Nephron (organoid): ENCODE data around the gene UBAP2.

Experiments
- H3K27ac Mint-ChIP-seq, 3 experiments: 2 replicates each; pipeline ENCODE4 v1.8.0; 2020; ENCODE audit warnings: mixed read lengths in 3 of 3, mild to moderate bottlenecking in 2 of 3, moderate library complexity in 1 of 3
- H3K27me3 Mint-ChIP-seq: 2 replicates; pipeline ENCODE4 v1.8.0; 2021; ENCODE audit warnings: low read depth, mild to moderate bottlenecking, moderate library complexity, mixed read lengths
- H3K36me3 Mint-ChIP-seq: 2 replicates; pipeline ENCODE4 v1.8.0; 2020; ENCODE audit warnings: low read depth, mixed read lengths
- H3K4me1 Mint-ChIP-seq: 2 replicates; pipeline ENCODE4 v1.8.0; 2020; ENCODE audit warnings: mixed read lengths
- H3K4me3 Mint-ChIP-seq, 3 experiments: 2 replicates each; pipeline ENCODE4 v1.8.0; 2020; ENCODE audit warnings: mild to moderate bottlenecking in 3 of 3, mixed read lengths in 3 of 3, moderate library complexity in 2 of 3
- H3K9me3 Mint-ChIP-seq: 2 replicates; pipeline ENCODE4 v1.8.0; 2020; ENCODE audit warnings: mixed read lengths
- CTCF ChIP-seq, 3 experiments: fragments of 200-600 bp; sonication (generic); IDR thresholded peaks; one replicate each; pipeline ENCODE4 v1.5.0; 2021; ENCODE audit warnings: antibody characterized with exemption in 3 of 3; ENCODE audit not compliant: unreplicated experiment in 3 of 3

Gene UBAP2

GRCh38 chr9:33926746-33927485 lies 121.8 kb downstream of the UBAP2 start:
- no peaks in the 10 kb centered on the region for H3K4me1 Mint-ChIP-seq
- H3K4me3 Mint-ChIP-seq: no peak overlapping the region
- H3K9me3 Mint-ChIP-seq: no peaks in the 10 kb centered on the region
- H3K27ac Mint-ChIP-seq: no peak overlapping the region
- TF ChIP-seq CTCF (IDR thresholded peaks at IDR 0.05; ENCODE audit: unreplicated experiment in 3 of 3): no peak
- H3K27me3 Mint-ChIP-seq: no peaks in the 10 kb centered on the region
- H3K36me3 Mint-ChIP-seq: peaks cover 69% of the 10 kb centered on the region

- no peaks in the 10 kb centered on the region for H3K27me3 Mint-ChIP-seq
- H3K4me1 Mint-ChIP-seq: no peaks in the 10 kb centered on the region
- H3K9me3 Mint-ChIP-seq: no peaks in the 10 kb centered on the region
- H3K27ac Mint-ChIP-seq: peak overlapping the region; percentile 9 to 78 (median 43)
- H3K4me3 Mint-ChIP-seq: no peak overlapping the region
- TF ChIP-seq CTCF (IDR thresholded peaks at IDR 0.05; ENCODE audit: unreplicated experiment in 3 of 3): peak; percentile 44 to 59 (median 47)
- peaks cover 69% of the 10 kb centered on the region for H3K36me3 Mint-ChIP-seq
Measured at GRCh38 chr9:33924978-33925797, 123.5 kb downstream of the UBAP2 start.

GRCh38 chr9:33923998-33924701 lies 124.5 kb downstream of the UBAP2 start:
- H3K27me3 Mint-ChIP-seq: no peaks in the 10 kb centered on the region
- no peaks in the 10 kb centered on the region for H3K4me1 Mint-ChIP-seq
- H3K4me3 Mint-ChIP-seq: no peak overlapping the region
- H3K9me3 Mint-ChIP-seq: no peaks in the 10 kb centered on the region
- H3K36me3 Mint-ChIP-seq: peaks cover 72% of the 10 kb centered on the region
- peak overlapping the region; percentile 43 to 78 (median 54) for H3K27ac Mint-ChIP-seq
- TF ChIP-seq CTCF (IDR thresholded peaks at IDR 0.05; ENCODE audit: unreplicated experiment in 3 of 3): no peak

- Mint-ChIP-seq H3K4me3 (no peak overlapping the region), H3K27me3 (no peaks in the 10 kb centered on the region), H3K4me1 (no peaks in the 10 kb centered on the region), H3K27ac (peak overlapping the region in 1 of 3 experiments; percentile 19), H3K36me3 (peaks cover 76% of the 10 kb centered on the region), H3K9me3 (no peaks in the 10 kb centered on the region)
- TF ChIP-seq CTCF (IDR thresholded peaks at IDR 0.05; ENCODE audit: unreplicated experiment in 3 of 3): no peak
Measured at GRCh38 chr9:33923079-33923478, 125.6 kb downstream of the UBAP2 start.

GRCh38 chr9:33921967-33922895 lies 126.5 kb downstream of the UBAP2 start:
- Mint-ChIP-seq H3K36me3 (peaks cover 77% of the 10 kb centered on the region), H3K27me3 (no peaks in the 10 kb centered on the region), H3K27ac (peak overlapping the region in 2 of 3 experiments; percentile 19 to 27), H3K9me3 (no peaks in the 10 kb centered on the region), H3K4me1 (no peaks in the 10 kb centered on the region), H3K4me3 (no peak overlapping the region)
- TF ChIP-seq CTCF (IDR thresholded peaks at IDR 0.05; ENCODE audit: unreplicated experiment in 3 of 3): peak; percentile 49 to 58 (median 53)
